Measurements from ENCODE around the gene EVPL. TPM values are rescaled to one million over a fixed set of nuclear protein-coding genes. Genes with fewer than 3 reads are reported as not detected.

Gene EVPL
- total RNA-seq, 1 experiment from 2014 or later: 58.0 TPM

- Histone ChIP-seq H3K27ac (ENCODE audit: low read depth, low read length) (no peak overlapping the region; the same call in 1 of the 2 replicates), H3K9me2 (ENCODE audit: insufficient read depth) (no peaks in the 10 kb centered on the region), H2AFZ (ENCODE audit: low read depth, low read length, poor library complexity, severe bottlenecking) (no peak overlapping the region), H3K79me2 (ENCODE audit: insufficient read depth, low read length) (no peaks in the 10 kb centered on the region), H3K4me1 (ENCODE audit: control insufficient read depth in 1 of 2, insufficient read depth in 2 of 2, low read length in 2 of 2) (peaks cover 0 to 3% of the 10 kb centered on the region in 2 experiments; a peak in 1 of 4 replicates), H3K9me3 (ENCODE audit: control insufficient read depth in 1 of 2, insufficient read depth in 1 of 2, low read depth in 1 of 2, low read length in 2 of 2) (no peaks in the 10 kb centered on the region), H4K20me1 (ENCODE audit: insufficient read depth) (no peaks in the 10 kb centered on the region), H3K36me3 (ENCODE audit: control insufficient read depth in 1 of 2, insufficient read depth in 2 of 2, low read length in 2 of 2) (peaks cover 26 to 32% of the 10 kb centered on the region in 2 experiments; a peak in 3 of 4 replicates), H3K4me3 (replicated peaks in 1 of 2; ENCODE audit: low read depth in 1 of 2, low read length in 2 of 2) (no peak overlapping the region), H3K4me2 (ENCODE audit: low read length) (no peak overlapping the region), H3K9ac (ENCODE audit: low read length) (no peak overlapping the region), H3K27me3 (ENCODE audit: insufficient read depth, low read length) (no peaks in the 10 kb centered on the region)
- intact Hi-C loops (cut with micrococcal nuclease): no loop called here
- DNase-seq (ENCODE audit: low read depth, low spot score) (no peak), ATAC-seq (no peak)
- ChIA-PET POLR2A (no interaction called here), RAD21 (ENCODE audit: low non-redundant PET in 1 of 2, low total read pairs in 2 of 2, uncharacterized antibody in 2 of 2, unreplicated experiment in 2 of 2) (no interaction called here), CTCF (interaction anchor here (0.8 kb wide), 1 partner anchor 104 kb away, joined by 3 read pairs; no protein-coding TSS in a partner anchor)
- no TSS peak for BruUV-seq (replicated peaks)
- no peak for TF ChIP-seq FOSL1 (IDR thresholded peaks at IDR 0.05; ENCODE audit: low read depth)
- no peak for TF ChIP-seq ZFX (IDR thresholded peaks at IDR 0.05)
- TF ChIP-seq ZBTB33 (IDR thresholded peaks at IDR 0.05; ENCODE audit: extremely low read depth, insufficient replicate concordance, low read length): no peak
- no peak for TF ChIP-seq POLR2A (IDR thresholded peaks at IDR 0.05; ENCODE audit: borderline replicate concordance, extremely low read depth, insufficient read depth, insufficient read length)
- no peak for TF ChIP-seq EZH2phosphoT487 (IDR thresholded peaks at IDR 0.05; ENCODE audit: borderline replicate concordance)
- no peak for TF ChIP-seq REST (IDR thresholded peaks at IDR 0.05; ENCODE audit: low read depth)
- TF ChIP-seq ATF3 (IDR thresholded peaks at IDR 0.05): no peak
- TF ChIP-seq ZNF274 (IDR thresholded peaks at IDR 0.05; ENCODE audit: low read depth, low read length): no peak
- TF ChIP-seq RAD21 (IDR thresholded peaks at IDR 0.05; ENCODE audit: low read depth): no peak
- no peak for TF ChIP-seq CBX3 (IDR thresholded peaks at IDR 0.05; ENCODE audit: low read depth)
- TF ChIP-seq MAX (IDR thresholded peaks at IDR 0.05): no peak
- TF ChIP-seq SRF (IDR thresholded peaks at IDR 0.05; ENCODE audit: low read depth): no peak
Measured at GRCh38 chr17:76017481-76018339, 9.4 kb downstream of the EVPL start.
